ENCODE data around the gene LAMB1.

DNA sequence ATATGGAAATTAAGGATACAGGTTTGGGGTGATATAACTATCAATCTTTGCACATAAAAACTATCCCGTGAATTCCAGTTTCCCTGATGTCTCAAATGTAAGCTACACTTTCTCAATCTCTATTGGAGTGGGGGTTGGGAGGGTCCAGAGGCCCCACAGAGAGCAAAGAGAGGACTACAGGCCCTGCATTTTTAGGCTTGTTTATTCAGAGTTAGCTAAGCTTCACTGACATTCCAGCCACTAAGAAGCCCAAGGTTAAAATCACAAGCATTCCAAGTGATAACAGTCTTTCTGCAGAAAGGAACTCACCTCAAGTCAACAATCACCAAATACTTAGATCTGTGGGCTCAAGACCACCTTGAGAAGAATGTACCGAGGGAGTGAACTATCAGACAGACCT lies 31.6 kb upstream of the LAMB1 start:
- TF ChIP-seq CTCF (IDR thresholded peaks at IDR 0.05; ENCODE audit: insufficient read depth, low read length, poor library complexity, severe bottlenecking) (no peak), EZH2phosphoT487 (conservative IDR thresholded peaks at IDR 0.05; ENCODE audit: low read length) (no peak)
